Measurements from ENCODE around the gene SMLR1. TPM values are rescaled to one million over a fixed set of nuclear protein-coding genes. Genes with fewer than 3 reads are reported as not detected.

The SMLR1 gene
- total and polyA plus RNA-seq, 2 experiments from 2014 or later: not detected

DNA sequence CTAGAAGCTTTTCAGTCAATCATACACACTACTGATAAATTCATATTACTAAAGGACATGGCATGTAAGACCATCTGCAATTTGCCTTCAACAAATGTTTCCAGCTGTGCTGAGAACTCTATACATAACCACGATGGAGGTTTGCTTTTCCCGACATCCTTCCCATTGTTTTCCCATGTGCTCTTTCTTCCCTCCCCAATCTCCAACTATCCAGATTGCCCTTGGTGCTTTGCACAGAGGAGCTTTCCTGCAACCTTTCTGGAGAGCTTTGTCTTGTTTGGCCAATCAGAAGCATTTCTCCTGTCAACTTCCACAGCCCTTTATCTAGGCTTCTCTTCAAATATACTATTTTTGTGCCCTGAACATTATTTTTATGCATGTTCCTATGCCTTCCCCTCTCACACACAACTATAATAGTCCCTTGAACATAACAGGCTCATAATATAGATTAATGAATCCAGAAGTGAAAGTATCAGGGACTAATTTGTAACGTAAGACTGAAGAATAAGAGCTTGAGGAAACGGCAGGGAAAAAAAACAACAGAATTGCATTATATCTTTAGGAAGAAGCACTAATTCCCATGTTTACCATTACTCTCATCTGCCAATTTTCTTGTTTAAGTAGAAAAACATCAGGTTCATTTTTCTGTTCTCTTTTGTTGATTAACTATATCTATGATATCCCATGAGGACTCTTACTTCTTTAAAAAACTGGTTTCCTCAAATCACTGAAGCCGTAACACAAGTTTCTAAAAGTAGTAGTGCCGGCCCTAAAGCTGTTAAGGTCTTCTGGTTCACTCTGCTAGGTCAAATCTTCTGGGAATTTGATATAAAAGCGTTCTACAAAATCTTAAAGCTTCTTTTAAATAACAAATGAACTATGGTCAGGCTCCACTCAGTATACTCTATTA, 20.1 kb downstream of the SMLR1 start (continued):
- TF ChIP-seq, protein P1, sequence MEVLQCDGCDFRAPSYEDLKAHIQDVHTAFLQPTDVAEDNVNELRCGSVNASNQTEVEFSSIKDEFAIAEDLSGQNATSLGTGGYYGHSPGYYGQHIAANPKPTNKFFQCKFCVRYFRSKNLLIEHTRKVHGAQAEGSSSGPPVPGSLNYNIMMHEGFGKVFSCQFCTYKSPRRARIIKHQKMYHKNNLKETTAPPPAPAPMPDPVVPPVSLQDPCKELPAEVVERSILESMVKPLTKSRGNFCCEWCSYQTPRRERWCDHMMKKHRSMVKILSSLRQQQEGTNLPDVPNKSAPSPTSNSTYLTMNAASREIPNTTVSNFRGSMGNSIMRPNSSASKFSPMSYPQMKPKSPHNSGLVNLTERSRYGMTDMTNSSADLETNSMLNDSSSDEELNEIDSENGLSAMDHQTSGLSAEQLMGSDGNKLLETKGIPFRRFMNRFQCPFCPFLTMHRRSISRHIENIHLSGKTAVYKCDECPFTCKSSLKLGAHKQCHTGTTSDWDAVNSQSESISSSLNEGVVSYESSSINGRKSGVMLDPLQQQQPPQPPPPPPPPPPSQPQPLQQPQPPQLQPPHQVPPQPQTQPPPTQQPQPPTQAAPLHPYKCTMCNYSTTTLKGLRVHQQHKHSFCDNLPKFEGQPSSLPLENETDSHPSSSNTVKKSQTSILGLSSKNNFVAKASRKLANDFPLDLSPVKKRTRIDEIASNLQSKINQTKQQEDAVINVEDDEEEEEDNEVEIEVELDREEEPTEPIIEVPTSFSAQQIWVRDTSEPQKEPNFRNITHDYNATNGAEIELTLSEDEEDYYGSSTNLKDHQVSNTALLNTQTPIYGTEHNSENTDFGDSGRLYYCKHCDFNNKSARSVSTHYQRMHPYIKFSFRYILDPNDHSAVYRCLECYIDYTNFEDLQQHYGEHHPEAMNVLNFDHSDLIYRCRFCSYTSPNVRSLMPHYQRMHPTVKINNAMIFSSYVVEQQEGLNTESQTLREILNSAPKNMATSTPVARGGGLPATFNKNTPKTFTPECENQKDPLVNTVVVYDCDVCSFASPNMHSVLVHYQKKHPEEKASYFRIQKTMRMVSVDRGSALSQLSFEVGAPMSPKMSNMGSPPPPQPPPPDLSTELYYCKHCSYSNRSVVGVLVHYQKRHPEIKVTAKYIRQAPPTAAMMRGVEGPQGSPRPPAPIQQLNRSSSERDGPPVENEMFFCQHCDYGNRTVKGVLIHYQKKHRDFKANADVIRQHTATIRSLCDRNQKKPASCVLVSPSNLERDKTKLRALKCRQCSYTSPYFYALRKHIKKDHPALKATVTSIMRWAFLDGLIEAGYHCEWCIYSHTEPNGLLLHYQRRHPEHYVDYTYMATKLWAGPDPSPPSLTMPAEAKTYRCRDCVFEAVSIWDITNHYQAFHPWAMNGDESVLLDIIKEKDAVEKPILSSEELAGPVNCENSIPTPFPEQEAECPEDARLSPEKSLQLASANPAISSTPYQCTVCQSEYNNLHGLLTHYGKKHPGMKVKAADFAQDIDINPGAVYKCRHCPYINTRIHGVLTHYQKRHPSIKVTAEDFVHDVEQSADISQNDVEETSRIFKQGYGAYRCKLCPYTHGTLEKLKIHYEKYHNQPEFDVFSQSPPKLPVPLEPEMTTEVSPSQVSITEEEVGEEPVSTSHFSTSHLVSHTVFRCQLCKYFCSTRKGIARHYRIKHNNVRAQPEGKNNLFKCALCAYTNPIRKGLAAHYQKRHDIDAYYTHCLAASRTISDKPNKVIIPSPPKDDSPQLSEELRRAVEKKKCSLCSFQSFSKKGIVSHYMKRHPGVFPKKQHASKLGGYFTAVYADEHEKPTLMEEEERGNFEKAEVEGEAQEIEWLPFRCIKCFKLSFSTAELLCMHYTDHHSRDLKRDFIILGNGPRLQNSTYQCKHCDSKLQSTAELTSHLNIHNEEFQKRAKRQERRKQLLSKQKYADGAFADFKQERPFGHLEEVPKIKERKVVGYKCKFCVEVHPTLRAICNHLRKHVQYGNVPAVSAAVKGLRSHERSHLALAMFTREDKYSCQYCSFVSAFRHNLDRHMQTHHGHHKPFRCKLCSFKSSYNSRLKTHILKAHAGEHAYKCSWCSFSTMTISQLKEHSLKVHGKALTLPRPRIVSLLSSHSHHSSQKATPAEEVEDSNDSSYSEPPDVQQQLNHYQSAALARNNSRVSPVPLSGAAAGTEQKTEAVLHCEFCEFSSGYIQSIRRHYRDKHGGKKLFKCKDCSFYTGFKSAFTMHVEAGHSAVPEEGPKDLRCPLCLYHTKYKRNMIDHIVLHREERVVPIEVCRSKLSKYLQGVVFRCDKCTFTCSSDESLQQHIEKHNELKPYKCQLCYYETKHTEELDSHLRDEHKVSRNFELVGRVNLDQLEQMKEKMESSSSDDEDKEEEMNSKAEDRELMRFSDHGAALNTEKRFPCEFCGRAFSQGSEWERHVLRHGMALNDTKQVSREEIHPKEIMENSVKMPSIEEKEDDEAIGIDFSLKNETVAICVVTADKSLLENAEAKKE (CRISPR knock-in tag; IDR thresholded peaks at IDR 0.05): no peak
- TF ChIP-seq CREB1 (CRISPR knock-in tag; IDR thresholded peaks at IDR 0.05; ENCODE audit: low read depth): no peak
- no peak for TF ChIP-seq EZH2 (IDR thresholded peaks at IDR 0.05; ENCODE audit: low read depth, unreplicated experiment)

GRCh38 chr6:130848945-130849344, 21.7 kb downstream of the SMLR1 start:
- no peaks in the 10 kb centered on the region for H3K27me3 ChIP-seq (ENCODE audit: insufficient read depth)
- H3K4me3 Mint-ChIP-seq: no peak overlapping the region
- DNase-seq (ENCODE audit: low spot score) (peak; percentile 35), ATAC-seq (peak; percentile 79)
- H3K27me3 Mint-ChIP-seq (ENCODE audit: insufficient read depth, low read depth, poor library complexity): peaks cover 2% of the 10 kb centered on the region
- H3K79me2 ChIP-seq (replicated peaks; ENCODE audit: insufficient read depth): no peaks in the 10 kb centered on the region
- no peaks in the 10 kb centered on the region for H3K36me3 Mint-ChIP-seq (ENCODE audit: low read depth)
- H3F3A ChIP-seq (replicated peaks; ENCODE audit: low read depth): no peaks in the 10 kb centered on the region
- no peak overlapping the region for H3K4me2 ChIP-seq
- no peak overlapping the region for H3K27ac Mint-ChIP-seq
- no peak overlapping the region for H3K27ac ChIP-seq (ENCODE audit: low read depth)
- H3K36me3 ChIP-seq (ENCODE audit: insufficient read depth): no peaks in the 10 kb centered on the region
- H4K20me1 ChIP-seq (replicated peaks; ENCODE audit: insufficient read depth): no peaks in the 10 kb centered on the region
- H2AFZ ChIP-seq: no peak overlapping the region
- H3K4me3 ChIP-seq: no peak overlapping the region
- H3K9me2 ChIP-seq (ENCODE audit: insufficient read depth): no peaks in the 10 kb centered on the region; the same call in 1 of the 2 replicates
- no peaks in the 10 kb centered on the region for H3K9me3 Mint-ChIP-seq
- H3K4me1 Mint-ChIP-seq: peaks cover 30% of the 10 kb centered on the region
- H3K4me1 ChIP-seq (ENCODE audit: insufficient read depth): peaks cover 14% of the 10 kb centered on the region
- TF ChIP-seq JUNB (IDR thresholded peaks at IDR 0.05; ENCODE audit: unreplicated experiment) (no peak), ZNF114 (CRISPR knock-in tag; IDR thresholded peaks at IDR 0.05) (no peak), POLR2AphosphoS5 (IDR thresholded peaks at IDR 0.05; ENCODE audit: low read depth) (no peak), NANOG (IDR thresholded peaks at IDR 0.05; ENCODE audit: borderline replicate concordance) (no peak), EZH2 (IDR thresholded peaks at IDR 0.05; ENCODE audit: low read depth, unreplicated experiment) (no peak), ZNF331 (CRISPR knock-in tag; IDR thresholded peaks at IDR 0.05; ENCODE audit: low read depth) (no peak), EZH2phosphoT487 (IDR thresholded peaks at IDR 0.05; ENCODE audit: unreplicated experiment) (no peak), STAT1 (IDR thresholded peaks at IDR 0.05; ENCODE audit: unreplicated experiment) (no peak)
- TF ChIP-seq, protein P2, sequence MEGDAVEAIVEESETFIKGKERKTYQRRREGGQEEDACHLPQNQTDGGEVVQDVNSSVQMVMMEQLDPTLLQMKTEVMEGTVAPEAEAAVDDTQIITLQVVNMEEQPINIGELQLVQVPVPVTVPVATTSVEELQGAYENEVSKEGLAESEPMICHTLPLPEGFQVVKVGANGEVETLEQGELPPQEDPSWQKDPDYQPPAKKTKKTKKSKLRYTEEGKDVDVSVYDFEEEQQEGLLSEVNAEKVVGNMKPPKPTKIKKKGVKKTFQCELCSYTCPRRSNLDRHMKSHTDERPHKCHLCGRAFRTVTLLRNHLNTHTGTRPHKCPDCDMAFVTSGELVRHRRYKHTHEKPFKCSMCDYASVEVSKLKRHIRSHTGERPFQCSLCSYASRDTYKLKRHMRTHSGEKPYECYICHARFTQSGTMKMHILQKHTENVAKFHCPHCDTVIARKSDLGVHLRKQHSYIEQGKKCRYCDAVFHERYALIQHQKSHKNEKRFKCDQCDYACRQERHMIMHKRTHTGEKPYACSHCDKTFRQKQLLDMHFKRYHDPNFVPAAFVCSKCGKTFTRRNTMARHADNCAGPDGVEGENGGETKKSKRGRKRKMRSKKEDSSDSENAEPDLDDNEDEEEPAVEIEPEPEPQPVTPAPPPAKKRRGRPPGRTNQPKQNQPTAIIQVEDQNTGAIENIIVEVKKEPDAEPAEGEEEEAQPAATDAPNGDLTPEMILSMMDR (conservative IDR thresholded peaks at IDR 0.05; ENCODE audit: low read depth in 2 of 2): no peak
- TF ChIP-seq, protein P3, sequence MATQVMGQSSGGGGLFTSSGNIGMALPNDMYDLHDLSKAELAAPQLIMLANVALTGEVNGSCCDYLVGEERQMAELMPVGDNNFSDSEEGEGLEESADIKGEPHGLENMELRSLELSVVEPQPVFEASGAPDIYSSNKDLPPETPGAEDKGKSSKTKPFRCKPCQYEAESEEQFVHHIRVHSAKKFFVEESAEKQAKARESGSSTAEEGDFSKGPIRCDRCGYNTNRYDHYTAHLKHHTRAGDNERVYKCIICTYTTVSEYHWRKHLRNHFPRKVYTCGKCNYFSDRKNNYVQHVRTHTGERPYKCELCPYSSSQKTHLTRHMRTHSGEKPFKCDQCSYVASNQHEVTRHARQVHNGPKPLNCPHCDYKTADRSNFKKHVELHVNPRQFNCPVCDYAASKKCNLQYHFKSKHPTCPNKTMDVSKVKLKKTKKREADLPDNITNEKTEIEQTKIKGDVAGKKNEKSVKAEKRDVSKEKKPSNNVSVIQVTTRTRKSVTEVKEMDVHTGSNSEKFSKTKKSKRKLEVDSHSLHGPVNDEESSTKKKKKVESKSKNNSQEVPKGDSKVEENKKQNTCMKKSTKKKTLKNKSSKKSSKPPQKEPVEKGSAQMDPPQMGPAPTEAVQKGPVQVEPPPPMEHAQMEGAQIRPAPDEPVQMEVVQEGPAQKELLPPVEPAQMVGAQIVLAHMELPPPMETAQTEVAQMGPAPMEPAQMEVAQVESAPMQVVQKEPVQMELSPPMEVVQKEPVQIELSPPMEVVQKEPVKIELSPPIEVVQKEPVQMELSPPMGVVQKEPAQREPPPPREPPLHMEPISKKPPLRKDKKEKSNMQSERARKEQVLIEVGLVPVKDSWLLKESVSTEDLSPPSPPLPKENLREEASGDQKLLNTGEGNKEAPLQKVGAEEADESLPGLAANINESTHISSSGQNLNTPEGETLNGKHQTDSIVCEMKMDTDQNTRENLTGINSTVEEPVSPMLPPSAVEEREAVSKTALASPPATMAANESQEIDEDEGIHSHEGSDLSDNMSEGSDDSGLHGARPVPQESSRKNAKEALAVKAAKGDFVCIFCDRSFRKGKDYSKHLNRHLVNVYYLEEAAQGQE (IDR thresholded peaks at IDR 0.05; ENCODE audit: unreplicated experiment): no peak
